ENCODE results near the gene TENM4. TPM values are rescaled to one million over a fixed set of nuclear protein-coding genes. Genes with fewer than 3 reads are reported as not detected.

Gene TENM4
- total and polyA plus RNA-seq, 2 of the 8 experiments (the other 6 are each of a cell fraction or from before 2014, with no cell fraction given) = 3.5 to 7.2 TPM

GRCh38 chr11:79425463-79425862, 15.4 kb downstream of the TENM4 start:
- H3K56ac ChIP-seq (replicated peaks; ENCODE audit: insufficient read length, low read depth, low read length) = no peak overlapping the region
- H3K14ac ChIP-seq (ENCODE audit: insufficient read length) = no peak overlapping the region
- no peak overlapping the region for H3K23ac ChIP-seq (ENCODE audit: insufficient read length)
- H3K23me2 ChIP-seq (ENCODE audit: low read depth, low read length) = no peaks in the 10 kb centered on the region
- POLR2A ChIA-PET (ENCODE audit: partially characterized antibody) = no interaction called here
- H2BK12ac ChIP-seq (ENCODE audit: low read depth, low read length) = no peak overlapping the region
- FAIRE-seq (no peak), DNase-seq (ENCODE audit: low read depth in 1 of 2, low spot score in 2 of 2) (no peak)
- no peak overlapping the region for H4K91ac ChIP-seq (replicated peaks; ENCODE audit: insufficient read length, low read length)
- no peaks in the 10 kb centered on the region for H3K36me3 ChIP-seq (ENCODE audit: control insufficient read depth in 2 of 4, insufficient read depth in 4 of 4, low read length in 3 of 4)
- H2AFZ ChIP-seq (ENCODE audit: low read length) = no peak overlapping the region
- CTCF ChIA-PET (ENCODE audit: partially characterized antibody) = interaction anchor here (0.5 to 7.9 kb wide), 6 partner anchors 24 to 1316 kb away, joined by 3 to 56 read pairs (median 3); no protein-coding TSS in a partner anchor
- no peaks in the 10 kb centered on the region; a peak in 2 of 7 replicates for H3K27me3 ChIP-seq (replicated peaks in 1 of 4; ENCODE audit: control insufficient read depth in 3 of 4, extremely low read depth in 1 of 4, insufficient read depth in 3 of 4, low read length in 3 of 4)
- no peak overlapping the region for H3K9ac ChIP-seq (replicated peaks in 1 of 4; ENCODE audit: extremely low read depth in 1 of 4, low read depth in 3 of 4, low read length in 3 of 4)
- no peak overlapping the region for H4K8ac ChIP-seq (ENCODE audit: extremely low read depth, insufficient read depth, low read length)
- no peaks in the 10 kb centered on the region for H3K9me3 ChIP-seq (ENCODE audit: insufficient read depth in 2 of 2, low read depth in 1 of 2, low read length in 1 of 2)
- TF ChIP-seq TAF7 (optimal IDR thresholded peaks at IDR 0.05; ENCODE audit: borderline replicate concordance, low read depth, low read length) (no peak), BCL11A (IDR thresholded peaks at IDR 0.05; ENCODE audit: low read depth in 2 of 2, low read length in 2 of 2) (no peak), JUN (IDR thresholded peaks at IDR 0.05; ENCODE audit: low read depth, low read length) (no peak), SP1 (IDR thresholded peaks at IDR 0.05; ENCODE audit: low read depth, low read length) (no peak), ASH2L (IDR thresholded peaks at IDR 0.05; ENCODE audit: low read length) (no peak), CBX5 (IDR thresholded peaks at IDR 0.05; ENCODE audit: low read depth, low read length) (no peak), SUZ12 (IDR thresholded peaks at IDR 0.05; ENCODE audit: low read length) (no peak), SIRT6 (IDR thresholded peaks at IDR 0.05; ENCODE audit: low read length) (no peak)
- no peaks in the 10 kb centered on the region; the same call in 1 of the 2 replicates for H3K79me1 ChIP-seq (ENCODE audit: low read depth, low read length)
- no peak overlapping the region for H3K18ac ChIP-seq (ENCODE audit: extremely low read depth, low read length)
- H3K79me2 ChIP-seq (ENCODE audit: control insufficient read depth in 1 of 2, insufficient read depth in 2 of 2, low read length in 2 of 2) = no peaks in the 10 kb centered on the region; a peak in 1 of 4 replicates
- H3K4me3 ChIP-seq (ENCODE audit: extremely low read depth in 1 of 4, insufficient read depth in 2 of 4, low read depth in 3 of 4, low read length in 4 of 4) = no peak overlapping the region
- WGBS, 2 experiments (ENCODE audit: extremely low coverage in 1 of 2, insufficient coverage in 1 of 2, insufficient read length in 1 of 2, insufficient replicate concordance in 2 of 2, low coverage in 1 of 2, low lambda C conversion rate in 2 of 2, missing lambda C conversion rate in 1 of 2) = 96% methylated on average over 2 of the region's 2 CpGs; no CpG with 5 or more reads in 1 of the 2 experiments
- no peak overlapping the region for H4K5ac ChIP-seq (ENCODE audit: insufficient read length, low read depth, low read length)
- H4K20me1 ChIP-seq (replicated peaks in 1 of 2; ENCODE audit: control insufficient read depth in 1 of 2, insufficient read depth in 2 of 2, low read length in 2 of 2) = peaks cover 0 to 7% of the 10 kb centered on the region in 2 experiments
- H2BK120ac ChIP-seq (replicated peaks; ENCODE audit: low read depth, low read length) = no peak overlapping the region
- no peak overlapping the region for H3K4me2 ChIP-seq (ENCODE audit: insufficient read depth in 1 of 2, low read depth in 2 of 2, low read length in 2 of 2)
- no peak overlapping the region for H3K27ac ChIP-seq (ENCODE audit: low read depth, low read length)
- H2AK5ac ChIP-seq (ENCODE audit: low read depth, low read length) = no peak overlapping the region
- no peak overlapping the region for H2BK15ac ChIP-seq (ENCODE audit: low read length)
- H2BK5ac ChIP-seq (ENCODE audit: low read depth, low read length) = no peak overlapping the region
- H3K4ac ChIP-seq (replicated peaks; ENCODE audit: insufficient read length, low read depth, low read length) = no peak overlapping the region
- 0 out of 7 replicates have a peak, but pooled peaks cover 0 to 2% (median under 1%) of the 10 kb centered on the region in 4 experiments for H3K4me1 ChIP-seq (replicated peaks in 1 of 4; ENCODE audit: control insufficient read depth in 3 of 4, insufficient read depth in 4 of 4, low read length in 3 of 4)
- no peak overlapping the region for H2BK20ac ChIP-seq (ENCODE audit: low read length)
